Right forelimb (tissue), 1 donor: ENCODE data around the gene GCGR.
"Not testable (repeated sequence)": the region's sequence is repeated elsewhere in the genome, so short reads cannot be mapped to it uniquely, and the experiment has no call there.

ENCODE experiments used
- DNase-seq: peaks from one replicate; pipeline ENCODE4 v3.0.0-alpha.2; 2018

The GCGR gene

DNA sequence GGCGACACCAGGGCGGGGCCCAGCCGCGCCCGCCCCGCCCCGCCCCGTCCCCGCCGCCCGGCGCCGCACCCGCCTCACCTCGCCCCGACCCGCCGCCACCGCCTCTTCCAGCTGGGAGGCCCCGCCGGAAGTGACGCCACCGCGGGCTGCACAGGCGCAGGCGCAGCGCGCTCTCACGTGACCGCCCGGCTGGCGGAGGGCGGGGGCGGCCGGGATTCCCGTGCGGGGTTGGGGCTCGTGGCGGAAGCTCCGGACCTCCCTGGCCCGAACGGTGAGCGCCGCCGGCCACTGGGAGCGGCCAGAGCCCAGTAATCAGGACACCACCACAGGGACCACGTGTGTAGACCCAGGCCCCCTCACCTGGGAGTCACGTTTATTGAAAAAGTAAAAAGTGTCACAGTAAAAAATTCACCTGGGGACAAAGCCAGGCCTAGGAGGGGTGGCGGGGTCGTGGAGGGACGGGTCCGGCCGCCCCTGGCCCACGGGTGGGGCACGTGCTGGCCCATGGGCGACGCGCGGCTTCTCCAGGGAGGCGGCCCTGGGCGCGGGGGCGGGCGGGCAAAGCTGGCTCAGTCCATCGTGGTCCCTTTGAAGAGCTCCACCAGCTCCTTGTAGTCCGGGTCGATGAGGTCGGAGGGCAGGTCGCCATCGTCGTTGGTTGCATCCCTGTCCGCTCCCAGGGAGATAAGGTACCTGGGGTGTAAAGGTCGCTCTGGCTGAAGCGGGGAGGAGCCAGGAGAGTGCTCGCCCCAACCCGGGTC, 29.4 kb downstream of the GCGR start, which contains the start of gene MCRIP1:
Gene MCRIP1, minus strand, starts transcription at position 132 of the 761 bp plus-strand sequence. CDS start 8,785 bp downstream, outside the sequence.
- peak; percentile 97 for DNase-seq

DNA sequence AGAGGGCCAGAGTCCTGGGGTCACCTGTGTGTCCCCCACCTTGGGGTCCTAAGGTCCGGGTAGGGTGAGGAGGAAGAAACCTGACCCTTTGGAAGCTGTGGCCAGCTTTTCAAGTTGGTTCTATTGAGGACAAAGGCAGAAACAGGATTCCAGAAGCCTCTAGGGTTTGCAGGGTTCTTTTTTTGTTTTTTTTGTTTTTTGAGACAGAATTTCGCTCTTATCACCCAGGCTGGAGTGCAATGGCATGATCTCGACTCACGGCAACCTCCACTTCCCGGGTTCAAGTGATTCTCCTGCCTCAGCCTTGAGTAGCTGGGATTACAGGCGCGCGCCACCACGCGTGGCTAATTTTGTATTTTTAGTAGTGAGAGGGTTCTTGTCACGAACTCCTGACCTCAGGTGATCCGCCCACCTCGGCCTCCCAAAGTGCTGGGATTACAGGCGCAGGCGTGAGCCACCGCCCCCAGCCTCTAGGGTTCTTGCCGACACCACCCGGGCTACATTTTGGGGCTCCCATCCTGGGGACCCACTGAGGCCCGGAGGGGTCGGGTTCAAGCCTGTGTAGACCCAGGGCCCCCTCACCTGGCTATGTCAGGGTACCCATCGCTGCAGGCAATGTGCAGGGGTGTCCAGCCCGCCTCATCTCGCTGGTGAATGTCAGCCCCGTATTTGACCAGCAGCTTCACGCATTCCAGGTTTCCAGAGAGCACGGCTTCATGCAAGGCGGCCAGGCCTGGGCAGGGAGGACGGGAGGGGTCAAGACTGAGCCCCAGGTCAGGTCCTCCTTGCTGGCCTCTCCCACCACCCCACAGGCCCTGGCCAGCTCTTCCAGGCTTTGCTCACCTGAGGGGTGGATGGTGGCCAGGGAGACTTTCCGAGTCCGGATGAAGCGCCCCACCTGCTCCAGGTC, 30.2 kb downstream of the GCGR start:
- DNase-seq, result no peak

DNA sequence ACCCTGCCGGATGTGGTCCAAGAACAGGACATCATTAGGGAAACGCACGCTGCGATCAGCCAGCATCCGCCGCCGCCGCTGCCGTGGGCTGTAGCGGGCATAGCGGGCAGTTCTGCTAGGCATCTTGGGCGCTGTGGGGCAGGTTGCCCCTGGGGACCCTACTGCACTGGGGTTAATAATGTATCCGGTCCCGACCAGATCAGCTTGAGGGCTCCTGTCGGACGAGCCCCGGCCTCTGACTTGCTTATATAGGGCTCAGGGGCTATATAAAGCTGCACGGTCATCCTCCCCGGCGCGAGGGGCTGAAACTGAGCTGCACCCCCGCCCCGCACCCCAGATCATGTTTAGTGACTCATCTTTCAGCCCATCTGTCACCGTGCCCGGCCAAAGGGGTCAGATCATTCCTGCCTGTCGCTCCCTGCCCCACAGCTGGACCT, 30.9 kb downstream of the GCGR start, which contains the start of gene PPP1R27:
Gene PPP1R27, minus strand, starts transcription at position 220 of the 437 bp plus-strand sequence. Its CDS starts 97 bp downstream, at position 123.
- no peak for DNase-seq

DNA sequence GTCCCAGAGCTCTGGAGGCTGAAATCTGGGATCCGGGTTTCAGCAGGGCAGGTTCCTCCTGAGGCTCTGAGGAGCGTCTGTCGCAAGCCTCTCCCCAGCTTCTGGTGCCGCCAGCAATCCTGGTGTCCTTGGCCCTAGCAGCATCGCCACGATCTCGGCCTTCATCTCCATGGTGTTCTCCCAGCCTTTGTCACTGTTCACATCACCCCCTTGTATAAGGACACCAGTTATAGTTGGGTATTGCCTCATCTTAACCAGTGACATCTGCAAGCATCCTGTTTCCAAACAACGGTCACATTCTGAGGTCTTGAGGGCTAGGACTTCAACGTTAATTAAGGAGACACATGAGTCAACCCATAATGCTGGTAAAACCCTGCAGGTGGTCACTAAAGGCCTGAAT, 33.7 kb downstream of the GCGR start:
- no peak for DNase-seq

DNA sequence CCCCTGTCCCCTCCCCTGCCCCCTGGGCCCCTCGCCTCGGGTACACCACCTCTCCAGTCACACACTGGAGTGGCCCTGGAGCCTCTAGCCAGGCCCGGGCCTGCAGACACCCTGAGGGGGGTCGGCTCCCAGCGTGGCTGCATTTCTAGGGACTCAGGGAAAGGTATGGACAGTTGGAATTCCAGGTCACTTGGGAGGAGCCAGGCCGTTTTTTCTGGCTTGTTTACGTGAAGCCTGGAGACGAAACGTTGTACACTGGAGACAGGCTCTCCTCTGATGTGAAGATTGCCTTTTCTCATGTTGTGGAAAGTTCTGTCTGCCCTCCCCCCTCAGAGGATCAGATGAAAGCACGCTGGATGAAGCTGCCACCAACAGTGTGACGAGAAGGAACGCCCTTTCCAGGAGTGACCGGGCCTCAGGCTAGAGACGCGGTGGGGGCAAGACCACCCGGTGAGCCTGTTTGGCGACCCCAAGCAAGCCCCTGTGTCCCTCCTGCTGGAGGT, 34.9 kb downstream of the GCGR start:
- DNase-seq, result no peak

DNA sequence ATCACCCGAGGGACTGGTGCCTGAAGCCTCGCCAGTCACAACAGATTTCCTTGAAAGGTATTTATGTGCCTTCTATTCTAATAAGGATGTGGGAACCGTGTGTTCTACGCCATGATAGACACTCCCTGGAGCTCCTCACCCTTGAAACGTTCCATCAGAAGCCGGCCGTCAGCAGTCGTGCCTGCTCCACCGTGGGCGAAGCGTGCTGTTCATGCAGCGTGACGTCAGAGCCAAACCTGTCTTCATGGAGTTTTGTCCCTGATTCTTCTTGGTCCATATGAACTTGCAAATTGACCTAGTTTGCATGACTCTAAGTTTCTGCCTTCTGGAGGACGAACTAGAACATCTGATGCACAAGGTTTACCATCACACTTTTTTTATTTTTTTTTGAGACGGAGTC, 35.4 kb downstream of the GCGR start:
- DNase-seq, result no peak

DNA sequence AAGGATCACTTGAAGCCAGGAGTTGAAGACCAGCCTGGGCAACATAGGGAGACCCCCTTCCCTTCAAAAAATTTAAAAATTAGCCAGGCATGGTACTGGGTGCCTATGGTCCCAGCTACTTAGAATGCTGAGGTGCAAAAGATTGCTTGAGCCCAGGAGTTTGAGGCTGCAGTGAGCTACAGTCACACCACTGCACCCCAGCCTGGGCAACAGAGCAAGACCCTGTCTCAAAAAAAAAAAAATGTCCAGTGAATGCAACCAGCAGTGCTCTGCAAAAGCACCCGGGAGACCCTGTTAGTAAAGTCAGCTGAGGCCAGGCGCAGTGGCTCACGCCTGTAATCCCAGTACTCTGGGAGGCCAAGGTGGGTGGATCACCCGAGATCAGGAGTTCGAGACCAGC, 36.1 kb downstream of the GCGR start:
- not testable (repeated sequence) for DNase-seq

DNA sequence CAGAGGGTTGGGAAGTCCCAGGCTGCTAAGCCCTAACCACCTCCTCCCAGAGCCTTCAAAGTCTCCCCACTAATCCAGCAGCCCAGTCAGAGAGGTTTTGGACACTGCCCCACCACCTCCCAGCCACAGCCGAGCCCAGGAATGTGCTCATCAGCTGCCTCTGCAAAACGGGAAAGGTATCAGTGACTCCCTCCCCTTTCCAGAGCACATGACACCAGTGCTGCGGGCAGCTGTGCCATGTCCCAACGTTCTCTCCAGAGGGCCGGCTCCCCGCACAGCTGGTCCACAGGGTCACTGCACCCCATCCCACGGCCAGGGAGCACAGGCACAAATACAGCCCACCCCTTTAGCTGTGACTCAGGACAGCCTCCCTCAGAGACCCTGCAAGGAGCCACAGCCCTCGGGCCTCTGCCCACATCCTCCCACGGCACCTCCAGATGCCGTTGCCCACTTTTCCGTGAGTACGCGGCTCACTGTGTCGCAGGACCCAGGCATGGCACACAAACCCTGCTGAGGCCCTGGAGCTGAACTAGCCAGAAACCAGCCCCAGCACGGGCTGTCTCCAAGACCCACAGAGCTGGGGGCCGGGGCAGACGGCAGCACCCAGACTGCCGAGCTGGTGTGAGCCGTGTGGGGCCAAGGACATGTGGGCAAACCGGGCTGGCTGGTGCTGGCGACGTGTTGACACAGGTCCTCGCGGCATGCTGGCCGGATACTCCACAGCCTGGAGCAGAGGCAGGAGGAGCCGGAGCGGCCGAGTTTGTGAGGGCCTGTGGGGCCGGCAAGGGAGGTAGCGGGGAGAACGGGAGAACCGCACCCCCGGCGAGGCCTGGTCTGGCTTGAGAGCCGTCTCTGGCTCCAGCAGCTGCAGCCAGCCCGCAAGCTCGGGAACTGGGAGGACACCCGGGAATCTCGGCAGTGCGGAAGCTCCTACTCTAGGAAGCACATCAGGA, 37.2 kb downstream of the GCGR start:
- no peak for DNase-seq

DNA sequence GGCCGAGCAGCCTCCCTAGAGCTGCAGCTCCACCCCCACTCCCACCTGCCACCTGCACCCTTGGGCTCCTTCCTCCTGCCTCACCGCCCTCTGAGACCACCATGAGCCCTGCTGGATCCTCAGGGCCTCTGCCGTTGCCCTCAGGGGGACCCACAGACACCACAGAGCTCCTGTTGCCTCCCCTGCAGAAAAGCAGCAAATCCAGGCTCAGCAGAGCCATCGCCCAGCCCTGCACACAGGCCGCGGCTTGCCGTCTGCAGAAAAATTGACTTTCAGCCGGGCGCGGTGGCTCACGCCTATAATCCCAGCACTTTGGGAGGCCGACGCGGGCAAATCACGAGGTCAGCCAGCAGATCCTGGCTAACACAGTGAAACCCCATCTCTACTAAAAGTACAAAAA, 37.9 kb downstream of the GCGR start:
- no peak for DNase-seq

DNA sequence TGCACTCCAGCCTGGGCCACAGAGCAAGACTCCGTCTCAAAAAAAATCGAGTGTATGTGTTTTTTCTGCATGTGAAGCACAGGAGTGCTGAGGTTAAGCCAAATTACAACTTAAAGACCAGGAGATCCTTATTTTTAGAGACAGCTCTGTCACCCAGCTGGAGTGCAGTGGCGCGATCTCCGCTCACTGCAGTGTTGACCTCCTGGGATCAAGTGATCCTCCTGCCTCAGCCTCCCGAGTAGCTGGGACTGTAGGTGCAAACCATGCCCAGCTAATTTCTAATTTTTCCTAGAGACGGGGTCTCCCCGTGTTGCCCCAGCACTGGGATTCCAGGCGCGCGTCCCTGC, 38.4 kb downstream of the GCGR start:
- DNase-seq, result no peak

DNA sequence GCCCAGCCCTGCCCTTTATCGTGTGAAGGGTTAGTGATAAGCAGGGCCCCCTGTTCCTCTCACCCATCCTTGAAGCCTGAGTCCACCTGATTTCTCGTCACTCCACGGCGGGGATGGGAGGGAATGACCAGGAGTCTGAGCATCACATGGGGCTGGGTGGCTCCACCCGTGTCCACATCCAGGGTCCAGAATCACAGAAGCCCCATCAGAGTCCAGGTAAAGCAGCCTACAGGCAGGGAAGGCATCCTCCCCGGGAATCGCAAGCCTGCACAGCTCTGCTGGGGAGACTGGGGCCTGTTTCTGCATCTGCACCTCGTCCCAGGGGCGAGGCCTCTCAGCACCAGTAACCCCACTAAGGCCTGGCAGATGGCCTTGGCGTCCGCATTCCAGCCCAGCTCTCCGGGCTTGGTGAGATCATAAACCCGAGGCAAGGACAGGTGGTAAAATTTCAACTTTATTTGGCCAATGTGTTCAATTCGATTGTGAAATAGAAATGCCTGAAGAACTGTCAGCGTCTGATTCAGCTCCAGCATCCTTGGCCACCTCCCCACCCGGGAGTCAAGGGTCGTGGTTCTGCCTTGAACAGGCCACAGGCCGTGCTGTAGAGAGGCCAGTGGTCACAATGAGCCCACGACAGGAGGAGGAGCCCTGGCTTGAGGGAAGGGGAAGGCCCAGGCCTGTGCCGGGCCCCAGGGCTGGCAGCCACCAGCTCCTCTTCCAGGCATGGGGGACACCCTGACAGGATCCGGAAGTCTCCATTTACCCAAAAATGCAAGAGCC, 39.0 kb downstream of the GCGR start:
- no peak for DNase-seq

DNA sequence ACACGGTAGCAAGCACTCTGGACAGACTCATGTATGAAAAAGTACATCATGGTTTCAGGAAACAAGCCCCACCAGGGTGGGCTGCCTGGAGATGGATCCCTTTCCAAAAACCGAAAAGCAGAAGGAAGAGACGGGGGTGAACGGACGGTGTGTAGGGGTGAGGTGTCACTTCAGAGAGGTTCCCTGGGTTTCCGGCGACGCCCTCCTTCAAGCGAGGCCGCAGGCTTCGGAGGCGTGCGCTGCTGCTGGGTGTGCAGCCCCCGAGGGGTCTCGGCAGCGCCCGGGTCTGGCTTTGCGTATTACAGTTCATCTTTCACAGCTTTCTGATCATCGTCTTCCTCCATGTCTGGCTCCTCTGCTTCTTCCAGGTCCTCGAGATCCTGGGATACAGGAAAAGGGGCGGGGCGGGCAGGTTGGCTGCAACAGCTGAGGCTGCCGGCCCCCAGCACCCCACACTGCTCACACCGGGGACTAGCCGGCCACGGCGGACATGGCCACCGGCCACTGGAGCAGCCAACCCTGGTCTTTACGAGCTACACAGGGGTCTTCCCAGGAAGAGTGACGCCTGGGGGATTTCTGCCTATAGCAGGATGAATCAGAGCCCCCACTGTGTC, 39.9 kb downstream of the GCGR start:
- DNase-seq, result no peak

DNA sequence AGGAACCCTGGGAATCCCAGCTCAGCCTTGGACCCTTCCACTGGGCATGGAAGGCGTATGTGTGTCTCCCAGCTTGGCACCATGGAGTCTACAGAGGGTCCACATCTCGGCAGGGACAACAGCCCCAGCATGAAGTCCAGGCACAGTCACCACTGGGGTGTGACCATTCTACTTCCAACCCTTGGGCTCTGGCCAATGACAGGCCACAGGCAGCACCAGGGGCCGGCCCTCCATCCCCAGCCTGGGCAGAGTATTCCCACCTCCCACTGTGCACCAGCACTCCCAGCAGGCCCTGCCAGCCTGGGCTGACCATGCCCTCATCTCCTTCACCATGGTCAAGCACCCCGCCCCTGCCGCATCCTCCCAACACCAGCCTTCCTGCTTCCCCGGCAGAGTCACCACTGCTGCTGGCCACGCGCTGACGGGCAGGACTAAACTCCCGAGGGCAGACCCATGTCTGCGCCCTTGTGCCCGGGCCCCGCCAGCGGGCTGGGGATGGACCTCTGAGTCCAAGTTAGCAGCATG, 40.4 kb downstream of the GCGR start:
- DNase-seq, result no peak

DNA sequence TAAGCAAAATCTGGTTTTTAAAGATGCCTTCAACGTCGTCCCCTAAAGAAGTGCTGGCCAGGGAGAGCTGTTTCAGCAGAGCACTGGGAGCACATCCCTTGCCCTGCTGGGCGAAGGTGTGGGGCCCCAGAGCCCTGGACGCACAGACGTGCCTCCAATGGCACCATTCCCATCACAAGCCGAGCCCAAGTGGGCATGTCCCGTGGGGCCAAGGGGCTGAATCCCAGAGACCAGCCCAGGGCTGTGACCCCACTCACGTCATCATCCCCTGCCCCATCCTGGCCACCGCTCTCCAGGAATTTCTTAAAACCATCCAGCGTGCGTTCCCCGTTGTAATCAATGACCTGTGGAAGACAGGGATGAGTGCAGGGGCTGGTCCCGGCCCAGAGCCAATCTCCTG, 40.9 kb downstream of the GCGR start:
- no peak for DNase-seq

DNA sequence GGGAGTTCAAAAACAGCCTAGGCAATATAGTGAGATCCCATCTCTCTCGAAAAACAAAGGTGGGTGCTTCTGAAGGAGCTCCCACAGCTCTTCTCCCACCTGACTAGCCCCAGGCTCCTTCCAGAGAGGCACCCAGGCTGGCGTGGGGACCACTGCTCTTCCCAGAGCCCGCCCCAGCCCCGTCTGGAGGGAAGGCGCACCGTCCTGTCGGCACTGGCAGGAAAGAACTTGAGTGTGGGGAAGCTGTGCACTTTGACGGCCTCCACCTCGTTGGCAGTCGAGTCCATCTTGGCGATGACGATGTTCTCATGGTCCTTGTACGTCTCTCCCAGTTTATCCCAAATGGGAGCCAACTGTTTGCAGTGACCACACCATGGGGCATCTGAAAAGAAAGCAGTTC, 41.4 kb downstream of the GCGR start:
- no peak for DNase-seq

DNA sequence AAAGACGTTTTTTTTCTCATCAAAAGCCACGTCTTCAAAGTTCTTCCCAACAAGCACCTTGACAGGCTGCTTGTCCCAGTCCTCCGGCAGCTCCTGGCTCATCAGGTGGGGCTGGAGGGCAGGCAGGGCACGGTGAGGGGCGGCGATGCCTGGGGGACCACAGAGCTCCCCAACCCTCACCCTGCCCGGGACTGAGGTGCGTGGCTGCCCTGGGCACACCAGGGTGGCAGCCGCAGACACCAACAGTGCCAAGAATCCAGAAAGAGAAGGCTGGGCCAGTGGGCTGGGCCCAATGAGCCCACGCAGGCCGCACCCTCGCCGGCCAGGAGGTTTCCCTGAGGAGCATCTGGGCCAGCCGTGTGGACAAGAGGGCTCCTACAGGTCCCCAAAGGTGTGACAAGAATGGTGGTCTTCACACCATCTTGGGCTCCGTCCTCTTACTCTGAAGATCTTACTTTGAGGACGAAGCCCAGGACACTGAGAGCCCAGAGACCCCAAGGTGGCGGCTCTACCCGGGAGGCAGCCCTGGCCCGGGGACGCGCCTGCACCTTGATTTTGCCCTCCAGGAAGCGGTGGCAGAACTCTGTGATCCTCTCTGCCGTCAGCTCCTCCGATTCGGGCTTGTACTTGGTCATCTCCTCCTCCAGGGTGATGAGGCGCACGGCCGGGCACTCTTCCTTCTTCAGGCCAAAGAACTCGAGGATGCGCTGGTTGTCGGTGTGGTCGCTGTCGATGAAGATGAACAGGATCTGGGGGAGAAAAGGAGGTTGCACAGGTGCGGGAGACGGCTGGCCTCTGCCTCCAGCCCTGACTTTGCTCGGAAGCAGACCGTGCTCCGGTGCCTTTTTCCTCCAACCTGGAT, 42.2 kb downstream of the GCGR start:
- DNase-seq, result no peak

DNA sequence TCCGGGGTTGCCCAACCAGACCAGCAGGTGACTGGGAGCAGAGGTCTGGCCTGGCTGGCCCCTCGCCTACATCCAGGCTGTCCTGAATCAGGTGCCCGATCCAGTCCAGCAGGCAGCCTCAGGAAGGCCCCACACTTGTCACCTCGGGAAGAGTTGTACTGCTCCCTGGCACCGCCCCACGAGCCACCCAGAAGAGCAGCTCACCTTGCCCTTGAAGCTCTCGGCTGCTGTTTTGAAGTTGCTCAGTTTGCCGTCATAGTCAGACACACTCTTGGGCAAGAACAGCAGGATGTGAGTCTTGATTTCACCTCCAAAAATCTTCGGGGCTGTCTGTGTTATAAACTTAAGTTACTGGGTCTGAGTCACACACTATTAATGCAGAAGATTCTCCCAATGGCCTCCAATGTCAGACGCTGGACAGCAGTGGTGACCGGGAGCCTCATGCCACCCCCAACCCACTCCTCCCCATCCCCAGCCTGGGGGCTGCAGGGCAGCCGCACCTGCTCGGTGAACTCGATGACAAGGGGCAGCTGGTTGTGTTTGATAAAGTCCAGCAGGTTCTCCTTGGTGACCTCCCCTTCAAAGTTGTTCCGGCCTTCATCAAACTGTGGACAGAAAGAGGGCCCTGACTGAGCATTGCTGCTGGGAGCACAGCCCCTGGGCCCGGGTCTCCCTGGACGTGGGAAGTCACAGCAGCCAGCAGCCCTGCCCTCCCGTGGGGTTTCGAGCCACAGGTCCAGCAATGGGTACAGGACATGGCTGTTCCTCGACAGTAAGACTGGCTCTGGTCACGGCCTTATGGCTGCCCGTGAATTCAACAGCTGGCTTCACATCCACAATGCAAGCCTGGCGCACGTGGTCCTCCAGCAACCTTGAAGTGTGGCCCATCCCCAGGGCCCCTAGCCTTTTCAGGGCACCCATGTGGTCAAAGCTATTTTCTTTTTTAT, 43.1 kb downstream of the GCGR start:
- DNase-seq, result no peak

DNA sequence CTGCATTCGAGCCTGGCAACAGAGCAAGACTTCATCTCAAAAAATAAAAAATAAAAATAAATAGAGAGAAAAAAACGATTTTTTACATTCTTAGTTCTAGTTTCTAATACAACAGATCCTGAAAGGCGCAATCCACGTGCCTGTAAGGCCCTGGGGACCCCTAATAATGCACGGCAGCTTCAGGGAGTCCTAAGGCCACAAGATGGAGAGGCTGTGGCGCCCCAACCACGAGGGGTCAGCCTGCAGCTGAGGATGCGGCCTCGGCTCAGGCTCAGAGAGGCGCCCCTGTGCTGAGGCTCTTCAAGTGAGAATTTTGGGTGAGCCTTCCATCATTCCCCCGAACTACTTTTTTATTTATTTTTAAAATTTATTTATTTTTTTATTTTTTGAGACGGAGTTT, 45.5 kb downstream of the GCGR start:
- DNase-seq, result no peak

DNA sequence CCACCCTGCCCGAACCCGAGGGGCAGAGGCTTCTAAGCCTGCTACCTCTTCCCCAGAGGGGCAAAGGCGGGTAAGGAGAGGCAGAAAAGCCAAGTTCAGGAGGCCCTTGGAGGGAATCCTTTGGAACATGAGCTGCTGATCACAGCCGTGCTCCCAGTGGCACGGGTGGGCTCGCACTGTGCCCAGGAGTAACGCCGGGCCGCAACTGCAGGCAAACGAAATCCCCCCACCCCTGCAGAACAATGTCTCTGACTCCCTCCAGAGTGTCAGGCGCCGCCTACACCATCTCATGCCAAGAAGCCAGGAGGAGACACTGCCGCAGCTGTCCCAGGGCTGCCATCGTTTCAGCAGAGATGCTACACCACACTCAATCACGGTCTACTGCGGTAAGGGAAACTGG, 47.5 kb downstream of the GCGR start:
- DNase-seq, result no peak
